ENCODE data around the gene ISX. TPM values are rescaled to one million over a fixed set of nuclear protein-coding genes. Genes with fewer than 3 reads are reported as not detected.
"Not testable (repeated sequence)": the region's sequence is repeated elsewhere in the genome, so short reads cannot be mapped to it uniquely, and the experiment has no call there.

The ISX gene
- total and polyA plus RNA-seq, 2 donors, result 0.02 TPM; not detected in 1

GRCh38 chr22:35046744-35047462 lies 19.1 kb upstream of the ISX start:
- H3K9me3 ChIP-seq (ENCODE audit: control insufficient read depth in 2 of 2, insufficient read depth in 1 of 2, low read length in 1 of 2), result no peaks in the 10 kb centered on the region
- WGBS, result 97% methylated on average over 12 of the region's 12 CpGs
- H3K4me3 ChIP-seq (ENCODE audit: low read length in 2 of 2), result no peak overlapping the region
- no peak for DNase-seq (ENCODE audit: low read depth in 6 of 9, low spot score in 9 of 9)
- no peaks in the 10 kb centered on the region for H3K4me1 ChIP-seq (ENCODE audit: control insufficient read depth in 2 of 2, insufficient read depth in 2 of 2, low read length in 2 of 2)
- H3K27ac ChIP-seq (ENCODE audit: low read depth in 1 of 2, low read length in 1 of 2), result no peak overlapping the region
- no peaks in the 10 kb centered on the region for H3K27me3 ChIP-seq (ENCODE audit: control insufficient read depth in 2 of 2, insufficient read depth in 1 of 2, low read length in 1 of 2)
- no peaks in the 10 kb centered on the region for H3K36me3 ChIP-seq (ENCODE audit: control insufficient read depth in 2 of 2, insufficient read depth in 2 of 2, low read length in 1 of 2)

GRCh38 chr22:35050038-35050437 lies 15.9 kb upstream of the ISX start:
- not testable (repeated sequence) for H3K9me3 ChIP-seq (ENCODE audit: control insufficient read depth in 2 of 2, insufficient read depth in 1 of 2, low read length in 1 of 2); H3K27ac ChIP-seq (ENCODE audit: low read depth in 1 of 2, low read length in 1 of 2); H3K36me3 ChIP-seq (ENCODE audit: control insufficient read depth in 2 of 2, insufficient read depth in 2 of 2, low read length in 1 of 2); H3K4me1 ChIP-seq (ENCODE audit: control insufficient read depth in 2 of 2, insufficient read depth in 2 of 2, low read length in 2 of 2); H3K27me3 ChIP-seq (ENCODE audit: control insufficient read depth in 2 of 2, insufficient read depth in 1 of 2, low read length in 1 of 2); DNase-seq (ENCODE audit: low read depth in 6 of 9, low spot score in 9 of 9); H3K4me3 ChIP-seq (ENCODE audit: low read length in 2 of 2)
- WGBS, result 96% methylated on average over 4 of the region's 4 CpGs

- WGBS, result 89% methylated on average over 6 of the region's 6 CpGs
- no peak for DNase-seq (ENCODE audit: low read depth in 6 of 9, low spot score in 9 of 9)
- Histone ChIP-seq H3K4me1 (ENCODE audit: control insufficient read depth in 2 of 2, insufficient read depth in 2 of 2, low read length in 2 of 2) (no peaks in the 10 kb centered on the region), H3K27ac (ENCODE audit: low read depth in 1 of 2, low read length in 1 of 2) (no peak overlapping the region), H3K27me3 (ENCODE audit: control insufficient read depth in 2 of 2, insufficient read depth in 1 of 2, low read length in 1 of 2) (no peaks in the 10 kb centered on the region), H3K36me3 (ENCODE audit: control insufficient read depth in 2 of 2, insufficient read depth in 2 of 2, low read length in 1 of 2) (no peaks in the 10 kb centered on the region), H3K4me3 (ENCODE audit: low read length in 2 of 2) (no peak overlapping the region), H3K9me3 (ENCODE audit: control insufficient read depth in 2 of 2, insufficient read depth in 1 of 2, low read length in 1 of 2) (no peaks in the 10 kb centered on the region)
Measured at GRCh38 chr22:35051013-35051535, 14.9 kb upstream of the ISX start.

GRCh38 chr22:35051791-35052190 lies 14.2 kb upstream of the ISX start:
- H3K4me1 ChIP-seq (ENCODE audit: control insufficient read depth in 2 of 2, insufficient read depth in 2 of 2, low read length in 2 of 2), result no peaks in the 10 kb centered on the region
- no peaks in the 10 kb centered on the region for H3K27me3 ChIP-seq (ENCODE audit: control insufficient read depth in 2 of 2, insufficient read depth in 1 of 2, low read length in 1 of 2)
- H3K9me3 ChIP-seq (ENCODE audit: control insufficient read depth in 2 of 2, insufficient read depth in 1 of 2, low read length in 1 of 2), result no peaks in the 10 kb centered on the region
- DNase-seq (ENCODE audit: low read depth in 6 of 9, low spot score in 9 of 9), result no peak
- no peak overlapping the region for H3K27ac ChIP-seq (ENCODE audit: low read depth in 1 of 2, low read length in 1 of 2)
- H3K36me3 ChIP-seq (ENCODE audit: control insufficient read depth in 2 of 2, insufficient read depth in 2 of 2, low read length in 1 of 2), result no peaks in the 10 kb centered on the region
- H3K4me3 ChIP-seq (ENCODE audit: low read length in 2 of 2), result no peak overlapping the region

- Histone ChIP-seq H3K36me3 (ENCODE audit: control insufficient read depth in 2 of 2, insufficient read depth in 2 of 2, low read length in 1 of 2) (no peaks in the 10 kb centered on the region), H3K4me3 (ENCODE audit: low read length in 2 of 2) (no peak overlapping the region), H3K27ac (ENCODE audit: low read depth in 1 of 2, low read length in 1 of 2) (no peak overlapping the region), H3K9me3 (ENCODE audit: control insufficient read depth in 2 of 2, insufficient read depth in 1 of 2, low read length in 1 of 2) (peaks cover 1 to 6% of the 10 kb centered on the region in 2 donors), H3K27me3 (ENCODE audit: control insufficient read depth in 2 of 2, insufficient read depth in 1 of 2, low read length in 1 of 2) (no peaks in the 10 kb centered on the region), H3K4me1 (ENCODE audit: control insufficient read depth in 2 of 2, insufficient read depth in 2 of 2, low read length in 2 of 2) (no peaks in the 10 kb centered on the region)
- DNase-seq (ENCODE audit: low read depth in 6 of 9, low spot score in 9 of 9), result no peak
- 86% methylated on average over 8 of the region's 8 CpGs for WGBS
Measured at GRCh38 chr22:35053060-35053835, 12.7 kb upstream of the ISX start.

GRCh38 chr22:35054064-35054463 lies 11.9 kb upstream of the ISX start:
- peaks cover 1 to 8% of the 10 kb centered on the region in 2 donors for H3K9me3 ChIP-seq (ENCODE audit: control insufficient read depth in 2 of 2, insufficient read depth in 1 of 2, low read length in 1 of 2)
- H3K4me1 ChIP-seq (ENCODE audit: control insufficient read depth in 2 of 2, insufficient read depth in 2 of 2, low read length in 2 of 2), result no peaks in the 10 kb centered on the region
- H3K27me3 ChIP-seq (ENCODE audit: control insufficient read depth in 2 of 2, insufficient read depth in 1 of 2, low read length in 1 of 2), result no peaks in the 10 kb centered on the region
- no peak overlapping the region for H3K4me3 ChIP-seq (ENCODE audit: low read length in 2 of 2)
- WGBS, result 84% methylated on average over 3 of the region's 3 CpGs
- H3K36me3 ChIP-seq (ENCODE audit: control insufficient read depth in 2 of 2, insufficient read depth in 2 of 2, low read length in 1 of 2), result no peaks in the 10 kb centered on the region
- no peak for DNase-seq (ENCODE audit: low read depth in 6 of 9, low spot score in 9 of 9)
- H3K27ac ChIP-seq (ENCODE audit: low read depth in 1 of 2, low read length in 1 of 2), result no peak overlapping the region

- DNase-seq (ENCODE audit: low read depth in 6 of 9, low spot score in 9 of 9), result no peak
- Histone ChIP-seq H3K4me3 (ENCODE audit: low read length in 2 of 2) (no peak overlapping the region), H3K27ac (ENCODE audit: low read depth in 1 of 2, low read length in 1 of 2) (no peak overlapping the region), H3K4me1 (ENCODE audit: control insufficient read depth in 2 of 2, insufficient read depth in 2 of 2, low read length in 2 of 2) (no peaks in the 10 kb centered on the region), H3K36me3 (ENCODE audit: control insufficient read depth in 2 of 2, insufficient read depth in 2 of 2, low read length in 1 of 2) (no peaks in the 10 kb centered on the region), H3K9me3 (ENCODE audit: control insufficient read depth in 2 of 2, insufficient read depth in 1 of 2, low read length in 1 of 2) (peaks cover 1 to 8% of the 10 kb centered on the region in 2 donors), H3K27me3 (ENCODE audit: control insufficient read depth in 2 of 2, insufficient read depth in 1 of 2, low read length in 1 of 2) (no peaks in the 10 kb centered on the region)
Measured at GRCh38 chr22:35056486-35056885, 9.5 kb upstream of the ISX start.

- H3K36me3 ChIP-seq (ENCODE audit: control insufficient read depth in 2 of 2, insufficient read depth in 2 of 2, low read length in 1 of 2), result no peaks in the 10 kb centered on the region
- WGBS, result 93% methylated on average over 1 of the region's 1 CpG
- H3K27ac ChIP-seq (ENCODE audit: low read depth in 1 of 2, low read length in 1 of 2), result no peak overlapping the region
- no peak overlapping the region for H3K4me3 ChIP-seq (ENCODE audit: low read length in 2 of 2)
- no peaks in the 10 kb centered on the region for H3K4me1 ChIP-seq (ENCODE audit: control insufficient read depth in 2 of 2, insufficient read depth in 2 of 2, low read length in 2 of 2)
- H3K9me3 ChIP-seq (ENCODE audit: control insufficient read depth in 2 of 2, insufficient read depth in 1 of 2, low read length in 1 of 2), result peaks cover 1 to 8% of the 10 kb centered on the region in 2 donors
- DNase-seq (ENCODE audit: low read depth in 6 of 9, low spot score in 9 of 9), result no peak
- H3K27me3 ChIP-seq (ENCODE audit: control insufficient read depth in 2 of 2, insufficient read depth in 1 of 2, low read length in 1 of 2), result no peaks in the 10 kb centered on the region
Measured at GRCh38 chr22:35057155-35057554, 8.8 kb upstream of the ISX start.

GRCh38 chr22:35059632-35060031 lies 6.3 kb upstream of the ISX start:
- Histone ChIP-seq H3K36me3 (ENCODE audit: control insufficient read depth in 2 of 2, insufficient read depth in 2 of 2, low read length in 1 of 2) (no peaks in the 10 kb centered on the region), H3K27me3 (ENCODE audit: control insufficient read depth in 2 of 2, insufficient read depth in 1 of 2, low read length in 1 of 2) (no peaks in the 10 kb centered on the region), H3K4me1 (ENCODE audit: control insufficient read depth in 2 of 2, insufficient read depth in 2 of 2, low read length in 2 of 2) (no peaks in the 10 kb centered on the region), H3K4me3 (ENCODE audit: low read length in 2 of 2) (no peak overlapping the region), H3K9me3 (ENCODE audit: control insufficient read depth in 2 of 2, insufficient read depth in 1 of 2, low read length in 1 of 2) (peaks cover 1 to 8% of the 10 kb centered on the region in 2 donors), H3K27ac (ENCODE audit: low read depth in 1 of 2, low read length in 1 of 2) (no peak overlapping the region)
- no peak for DNase-seq (ENCODE audit: low read depth in 6 of 9, low spot score in 9 of 9)
- WGBS, result 98% methylated on average over 3 of the region's 3 CpGs

All from thymus (tissue), 11 donors.